Peyer's patch (tissue), 4 donors: ENCODE data around the gene WSB1. TPM values are rescaled to one million over a fixed set of nuclear protein-coding genes. Genes with fewer than 3 reads are reported as not detected.

ENCODE experiments used
- DNase-seq, 3 donors: peaks; one replicate each; pipeline ENCODE4 v3.0.0-alpha.2; 2017 to 2019
- H3K27ac ChIP-seq, 4 donors: fragments of 200-600 bp; sonication (generic); one replicate each; pipeline ENCODE4 v1.5.1; 2016 to 2019
- H3K27me3 ChIP-seq, 2 donors: fragments of 200-600 bp; sonication (generic); one replicate each; pipeline ENCODE4 v1.5.1; 2019
- H3K36me3 ChIP-seq, 3 donors: fragments of 200-600 bp; sonication (generic); one replicate each; pipeline ENCODE4 v1.5.1; 2016 to 2019
- H3K4me1 ChIP-seq, 4 donors: fragments of 200-600 bp; sonication (generic); one replicate each; pipeline ENCODE4 v1.5.1; 2016 to 2019
- H3K4me3 ChIP-seq, 4 donors: fragments of 200-600 bp; sonication (generic); 1 replicate in 3 of 4; 2 replicates in 1 of 4; pipeline ENCODE4 v1.5.1; 2016 to 2019; ENCODE audit warnings: mild to moderate bottlenecking in 1 of 4
- H3K9me3 ChIP-seq, 4 donors: fragments of 200-600 bp; sonication (generic); one replicate each; pipeline ENCODE4 v1.5.1; 2016 to 2019; ENCODE audit warnings: mild to moderate bottlenecking in 1 of 4
- CTCF ChIP-seq, 6 experiments: fragments of 450-650 bp in 4 of 6; fragments of 200-600 bp in 2 of 6; sonication (generic) in 1 of 6; IDR thresholded peaks; one replicate each; pipeline ENCODE4 v1.5.1; 2017 to 2019; ENCODE audit warnings: antibody characterized with exemption in 6 of 6, mild to moderate bottlenecking in 3 of 6, moderate library complexity in 1 of 6
- POLR2A ChIP-seq, 2 donors: fragments of 450-650 bp; IDR thresholded peaks; one replicate each; pipeline ENCODE4 v1.5.1; 2017; ENCODE audit warnings: antibody characterized with exemption in 2 of 2, mild to moderate bottlenecking in 2 of 2, moderate library complexity in 2 of 2
- total RNA-seq, 4 donors: library from RNA; depleted of rRNA; stranded (reverse); fragments of >200 nt; gene quantifications; one replicate each; pipeline ENCODE4 v1.1.0, GENCODE V29; 2016

The WSB1 gene
- total RNA-seq, 4 donors from 2014 or later, result 61.5 to 208 (median 112) TPM

GRCh38 chr17:27349540-27350021 lies 55.7 kb downstream of the WSB1 start:
- DNase-seq, result no peak
- Histone ChIP-seq H3K4me1 (peaks cover 3 to 20% (median 6%) of the 10 kb centered on the region in 4 donors), H3K36me3 (no peaks in the 10 kb centered on the region), H3K27me3 (no peaks in the 10 kb centered on the region), H3K27ac (peak overlapping the region; percentile 47 to 82 (median 74)), H3K4me3 (peak overlapping the region; percentile 36 to 58 (median 53)), H3K9me3 (no peaks in the 10 kb centered on the region)
- TF ChIP-seq CTCF (IDR thresholded peaks at IDR 0.05), result no peak
- TF ChIP-seq POLR2A (IDR thresholded peaks at IDR 0.05), result no peak

GRCh38 chr17:27351759-27352158 lies 57.8 kb downstream of the WSB1 start:
- Histone ChIP-seq H3K4me3 (no peak overlapping the region), H3K36me3 (no peaks in the 10 kb centered on the region), H3K9me3 (no peaks in the 10 kb centered on the region), H3K4me1 (peaks cover 3 to 20% (median 6%) of the 10 kb centered on the region in 4 donors), H3K27me3 (no peaks in the 10 kb centered on the region), H3K27ac (no peak overlapping the region)
- DNase-seq, result no peak
- TF ChIP-seq CTCF (IDR thresholded peaks at IDR 0.05) (no peak), POLR2A (IDR thresholded peaks at IDR 0.05) (no peak)

- no peaks in the 10 kb centered on the region for H3K9me3 ChIP-seq
Measured at GRCh38 chr17:27352448-27353032, 58.6 kb downstream of the WSB1 start.

GRCh38 chr17:27353033-27353460 lies 59.1 kb downstream of the WSB1 start:
- peaks cover 3 to 20% (median 6%) of the 10 kb centered on the region in 4 donors for H3K4me1 ChIP-seq
- peak overlapping the region; percentile 89 to 93 (median 90) for H3K27ac ChIP-seq
- TF ChIP-seq CTCF (IDR thresholded peaks at IDR 0.05) (no peak), POLR2A (IDR thresholded peaks at IDR 0.05) (no peak)
- H3K9me3 ChIP-seq, result no peaks in the 10 kb centered on the region
- DNase-seq, result no peak
- H3K36me3 ChIP-seq, result no peaks in the 10 kb centered on the region
- H3K27me3 ChIP-seq, result no peaks in the 10 kb centered on the region
- H3K4me3 ChIP-seq, result peak overlapping the region; percentile 71 to 79 (median 72)

More at GRCh38 chr17:27352448-27353032, 58.6 kb downstream of the WSB1 start:
- TF ChIP-seq POLR2A (IDR thresholded peaks at IDR 0.05) (no peak), CTCF (IDR thresholded peaks at IDR 0.05) (no peak)
- Histone ChIP-seq H3K4me1 (peaks cover 3 to 20% (median 6%) of the 10 kb centered on the region in 4 donors), H3K36me3 (no peaks in the 10 kb centered on the region), H3K4me3 (peak overlapping the region in 2 of 4 donors; percentile 71 to 79), H3K27me3 (no peaks in the 10 kb centered on the region), H3K27ac (peak overlapping the region; percentile 89 to 93 (median 90))
- DNase-seq, result no peak

GRCh38 chr17:27353461-27354050 lies 59.6 kb downstream of the WSB1 start:
- Histone ChIP-seq H3K4me3 (peak overlapping the region; percentile 71 to 79 (median 72)), H3K27me3 (no peaks in the 10 kb centered on the region), H3K9me3 (no peaks in the 10 kb centered on the region), H3K36me3 (no peaks in the 10 kb centered on the region), H3K27ac (peak overlapping the region; percentile 89 to 93 (median 90)), H3K4me1 (peaks cover 3 to 18% (median 6%) of the 10 kb centered on the region in 4 donors)
- peak; percentile 84 to 92 for TF ChIP-seq POLR2A (IDR thresholded peaks at IDR 0.05)
- TF ChIP-seq CTCF (IDR thresholded peaks at IDR 0.05), result peak; percentile 96 to 99 (median 98)
- peak; percentile 81 to 95 (median 93) for DNase-seq
